Lower lobe of right lung (tissue), 2 donors: ENCODE measurements around the gene SOX5. TPM values are rescaled to one million over a fixed set of nuclear protein-coding genes. Genes with fewer than 3 reads are reported as not detected.

Source experiments
- ATAC-seq, 2 donors: fragments of 200-7000 bp; cut with Tn5 transposase; one replicate each; pipeline ENCODE4 v1.9.1; 2020 to 2022; ENCODE audit warnings: mild to moderate bottlenecking in 2 of 2, moderate library complexity in 2 of 2
- DNase-seq: peaks from one replicate; pipeline ENCODE4 v3.0.0-alpha.2; 2020
- H3K27ac ChIP-seq: fragments of 200-600 bp; one replicate; pipeline ENCODE4 v1.8.0; 2022
- H3K27me3 ChIP-seq: fragments of 200-600 bp; one replicate; pipeline ENCODE4 v1.8.0; 2022; ENCODE audit warnings: low read depth
- H3K36me3 ChIP-seq: fragments of 200-600 bp; one replicate; pipeline ENCODE4 v1.8.0; 2022; ENCODE audit warnings: mild to moderate bottlenecking
- H3K4me1 ChIP-seq: fragments of 200-600 bp; one replicate; pipeline ENCODE4 v1.8.0; 2022
- H3K4me3 ChIP-seq: fragments of 200-600 bp; one replicate; pipeline ENCODE4 v1.8.0; 2022; ENCODE audit warnings: mild to moderate bottlenecking
- H3K9me3 ChIP-seq: fragments of 200-600 bp; one replicate; pipeline ENCODE4 v1.8.0; 2022
- intact Hi-C: fragments of 100-400 bp; cut with DNase I; formaldehyde crosslinking; loops from one replicate; pipeline ENCODE4 v1.11.0; 2022
- total RNA-seq: library from RNA; stranded (reverse); fragmentation: NEBNext Ultra II Directional; extraction: Animal tissue kit (Norgen Biotek cat#: 25700); gene quantifications from one replicate; pipeline ENCODE4 v1.2.1, GENCODE V29; 2021
- TF ChIP-seq, protein P1 (sequence below): fragments of 200-600 bp; IDR thresholded peaks from one replicate; pipeline ENCODE4 v1.8.0; 2022; ENCODE audit warnings: antibody characterized with exemption, mild to moderate bottlenecking
- donor health status: DM: no; HTN: yes; CAD: no; lungs with severe emphysema.

The SOX5 gene
- total RNA-seq, 1 donor from 2014 or later, result 14.0 TPM

DNA sequence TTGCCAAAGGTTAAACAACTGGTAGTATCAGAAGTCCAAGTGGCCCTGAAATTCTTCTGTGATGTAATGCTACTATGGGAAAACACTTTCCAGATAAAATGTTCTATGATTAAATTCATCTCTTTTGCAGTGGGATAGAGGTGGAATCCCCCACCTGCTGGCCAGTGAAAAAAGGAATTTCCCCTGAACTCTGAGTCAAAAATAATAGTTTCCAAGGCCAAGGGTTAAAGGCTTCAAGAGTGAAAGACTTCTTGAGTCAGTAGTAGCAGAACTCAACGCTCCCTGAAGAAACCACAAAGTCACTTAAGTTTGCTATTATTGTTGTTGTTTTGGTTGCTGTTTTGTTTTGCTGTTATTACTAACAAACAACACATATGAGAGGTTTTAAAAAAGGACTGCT lies 330.8 kb downstream of the SOX5 start:
- H3K27ac ChIP-seq, result no peak overlapping the region
- H3K36me3 ChIP-seq, result no peaks in the 10 kb centered on the region
- no peaks in the 10 kb centered on the region for H3K4me1 ChIP-seq
- H3K9me3 ChIP-seq, result no peaks in the 10 kb centered on the region
- H3K4me3 ChIP-seq, result no peak overlapping the region
- TF ChIP-seq, protein P1, sequence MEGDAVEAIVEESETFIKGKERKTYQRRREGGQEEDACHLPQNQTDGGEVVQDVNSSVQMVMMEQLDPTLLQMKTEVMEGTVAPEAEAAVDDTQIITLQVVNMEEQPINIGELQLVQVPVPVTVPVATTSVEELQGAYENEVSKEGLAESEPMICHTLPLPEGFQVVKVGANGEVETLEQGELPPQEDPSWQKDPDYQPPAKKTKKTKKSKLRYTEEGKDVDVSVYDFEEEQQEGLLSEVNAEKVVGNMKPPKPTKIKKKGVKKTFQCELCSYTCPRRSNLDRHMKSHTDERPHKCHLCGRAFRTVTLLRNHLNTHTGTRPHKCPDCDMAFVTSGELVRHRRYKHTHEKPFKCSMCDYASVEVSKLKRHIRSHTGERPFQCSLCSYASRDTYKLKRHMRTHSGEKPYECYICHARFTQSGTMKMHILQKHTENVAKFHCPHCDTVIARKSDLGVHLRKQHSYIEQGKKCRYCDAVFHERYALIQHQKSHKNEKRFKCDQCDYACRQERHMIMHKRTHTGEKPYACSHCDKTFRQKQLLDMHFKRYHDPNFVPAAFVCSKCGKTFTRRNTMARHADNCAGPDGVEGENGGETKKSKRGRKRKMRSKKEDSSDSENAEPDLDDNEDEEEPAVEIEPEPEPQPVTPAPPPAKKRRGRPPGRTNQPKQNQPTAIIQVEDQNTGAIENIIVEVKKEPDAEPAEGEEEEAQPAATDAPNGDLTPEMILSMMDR, result no peak
- ATAC-seq, result no peak
- no peak for DNase-seq
- no peaks in the 10 kb centered on the region for H3K27me3 ChIP-seq
- intact Hi-C loops, result no loop called here

DNA sequence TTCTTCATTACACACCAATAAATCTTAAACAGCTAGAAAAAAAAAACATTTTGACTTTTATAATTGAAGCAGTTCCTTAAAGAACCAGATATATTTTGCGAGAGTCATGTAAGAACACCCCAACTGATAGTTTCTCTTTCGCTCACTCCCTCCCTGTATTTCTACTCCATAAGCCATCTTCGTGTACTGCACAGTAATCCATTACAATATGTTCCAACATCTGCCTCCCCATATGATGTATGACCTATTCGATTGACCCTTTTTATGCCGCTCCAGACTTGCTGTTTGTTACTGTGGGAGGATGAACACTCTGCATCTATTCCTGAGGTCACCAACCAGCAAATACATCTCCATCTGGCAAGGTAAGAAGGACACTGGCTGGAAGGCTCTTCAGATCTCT lies 331.7 kb downstream of the SOX5 start:
- Histone ChIP-seq H3K4me3 (no peak overlapping the region), H3K9me3 (no peaks in the 10 kb centered on the region), H3K27ac (no peak overlapping the region), H3K27me3 (no peaks in the 10 kb centered on the region), H3K36me3 (no peaks in the 10 kb centered on the region), H3K4me1 (no peaks in the 10 kb centered on the region)
- DNase-seq (no peak), ATAC-seq (no peak)
- intact Hi-C loops, result no loop called here
- TF ChIP-seq, protein P1, result no peak

DNA sequence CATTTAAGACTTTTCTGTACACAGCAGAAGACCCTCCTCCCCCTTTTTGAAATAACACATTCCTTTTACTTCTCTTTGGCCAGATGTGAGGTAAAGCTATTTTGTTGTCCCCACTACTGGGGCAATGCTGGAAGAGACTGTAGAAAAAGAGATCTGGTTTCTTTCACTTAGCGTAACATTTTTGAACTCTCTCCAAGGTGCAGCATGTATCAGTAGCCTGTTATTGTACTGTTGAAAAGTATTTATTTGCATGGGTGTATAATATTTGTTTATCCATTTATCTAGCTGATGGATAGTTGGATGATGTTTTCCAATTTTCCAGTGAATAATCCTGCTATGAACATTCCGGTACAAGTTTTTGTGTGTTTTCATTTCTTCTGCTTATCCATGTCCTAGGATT lies 335.2 kb downstream of the SOX5 start:
- H3K4me1 ChIP-seq, result no peaks in the 10 kb centered on the region
- H3K9me3 ChIP-seq, result no peaks in the 10 kb centered on the region
- no peak overlapping the region for H3K27ac ChIP-seq
- no peaks in the 10 kb centered on the region for H3K36me3 ChIP-seq
- no peak for DNase-seq
- intact Hi-C loops, result no loop called here
- H3K4me3 ChIP-seq, result no peak overlapping the region
- TF ChIP-seq, protein P1, result no peak
- ATAC-seq, result no peak
- no peaks in the 10 kb centered on the region for H3K27me3 ChIP-seq

DNA sequence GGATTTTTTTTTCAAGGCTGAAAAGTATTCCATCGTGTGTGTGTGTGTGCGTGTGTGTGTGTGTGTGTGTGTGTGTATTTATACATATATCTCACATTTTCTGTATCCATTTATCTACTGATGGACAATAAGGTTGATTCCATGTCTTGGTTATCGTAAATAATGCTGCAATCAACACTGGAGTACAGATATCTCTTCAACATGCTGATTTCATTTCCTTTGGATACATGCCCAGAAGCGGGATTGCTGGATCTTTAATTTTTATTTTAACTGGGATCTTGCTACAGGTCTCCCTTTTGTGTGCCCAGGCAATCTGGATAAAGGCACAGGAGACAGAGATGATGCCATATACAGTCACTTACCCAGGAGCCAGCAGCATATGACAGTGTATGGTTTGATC lies 338.1 kb downstream of the SOX5 start:
- H3K36me3 ChIP-seq, result no peaks in the 10 kb centered on the region
- no peaks in the 10 kb centered on the region for H3K4me1 ChIP-seq
- intact Hi-C loops, result no loop called here
- no peaks in the 10 kb centered on the region for H3K27me3 ChIP-seq
- no peak for DNase-seq
- H3K4me3 ChIP-seq, result no peak overlapping the region
- no peak overlapping the region for H3K27ac ChIP-seq
- TF ChIP-seq, protein P1, result no peak
- H3K9me3 ChIP-seq, result no peaks in the 10 kb centered on the region
- ATAC-seq, result no peak

DNA sequence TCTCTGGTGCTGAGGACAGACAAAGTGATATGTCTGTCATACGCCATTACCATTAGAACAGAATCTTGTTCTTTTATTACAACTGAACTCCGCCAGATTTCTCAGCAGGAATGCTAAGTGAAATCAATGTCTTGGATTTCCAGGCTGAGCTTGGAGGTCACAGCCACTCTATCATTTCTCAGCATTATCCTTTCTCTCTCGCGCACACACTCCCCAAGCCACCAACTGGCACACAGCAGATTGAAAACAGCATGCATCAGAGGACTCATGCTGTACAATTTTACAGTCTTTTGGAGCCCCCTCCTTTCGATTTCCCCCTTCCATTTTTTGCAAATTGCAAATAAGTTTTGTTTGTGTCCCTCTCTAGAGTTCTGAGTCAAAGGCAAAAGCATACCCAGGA lies 348.6 kb downstream of the SOX5 start:
- Histone ChIP-seq H3K4me1 (no peaks in the 10 kb centered on the region), H3K4me3 (no peak overlapping the region), H3K36me3 (no peaks in the 10 kb centered on the region), H3K9me3 (peaks cover 15% of the 10 kb centered on the region), H3K27me3 (no peaks in the 10 kb centered on the region), H3K27ac (no peak overlapping the region)
- no peak for DNase-seq
- no peak for ATAC-seq
- TF ChIP-seq, protein P1, result no peak
- intact Hi-C loops, result no loop called here

DNA sequence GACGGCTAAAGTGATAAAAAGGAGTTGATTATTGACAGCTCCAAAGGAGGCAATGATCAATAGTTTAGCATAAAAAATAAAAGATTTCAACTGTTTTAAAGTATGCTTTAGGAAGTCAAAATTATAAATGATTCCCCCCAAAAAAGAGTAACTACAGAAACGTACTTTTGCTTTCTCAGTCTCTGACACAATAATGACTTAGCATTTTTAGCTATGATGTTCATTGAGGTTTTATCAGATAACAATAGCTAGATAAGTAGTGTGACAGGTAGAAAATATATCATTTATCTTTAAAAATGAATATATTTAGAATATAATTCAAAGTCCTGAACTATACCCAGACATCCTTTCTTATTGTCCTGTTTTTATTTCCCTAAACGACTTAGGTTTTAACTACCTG lies 352.9 kb downstream of the SOX5 start:
- Histone ChIP-seq H3K4me1 (no peaks in the 10 kb centered on the region), H3K4me3 (no peak overlapping the region), H3K27ac (no peak overlapping the region), H3K9me3 (peaks cover 12% of the 10 kb centered on the region), H3K27me3 (no peaks in the 10 kb centered on the region), H3K36me3 (no peaks in the 10 kb centered on the region)
- ATAC-seq, result no peak
- TF ChIP-seq, protein P1, result no peak
- intact Hi-C loops, result no loop called here
- no peak for DNase-seq
